Measurements from ENCODE around the gene ARHGEF2.

ARHGEF2 gene

DNA sequence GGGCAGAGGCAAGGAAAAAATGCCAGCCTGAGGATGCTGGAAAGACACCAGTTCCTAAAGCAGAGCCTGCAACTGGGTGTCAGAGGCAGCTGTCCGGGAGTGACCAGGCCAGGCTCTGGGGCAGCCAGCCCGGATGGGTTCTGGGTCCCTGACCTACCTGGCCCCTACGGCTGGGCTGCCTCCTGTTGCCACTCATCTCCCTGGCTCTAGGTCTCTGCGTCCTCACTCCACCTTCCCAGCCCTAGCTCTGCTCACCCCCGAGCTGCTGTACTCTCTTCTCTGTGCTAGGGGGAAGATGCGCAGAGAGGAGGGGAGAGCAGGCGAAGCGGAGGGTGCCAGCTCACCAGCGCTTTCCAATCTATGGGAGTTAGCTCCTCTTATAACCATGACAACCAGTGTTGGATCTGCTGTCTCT, 9.0 kb downstream of the ARHGEF2 start:
- DNase-seq = no peak

DNA sequence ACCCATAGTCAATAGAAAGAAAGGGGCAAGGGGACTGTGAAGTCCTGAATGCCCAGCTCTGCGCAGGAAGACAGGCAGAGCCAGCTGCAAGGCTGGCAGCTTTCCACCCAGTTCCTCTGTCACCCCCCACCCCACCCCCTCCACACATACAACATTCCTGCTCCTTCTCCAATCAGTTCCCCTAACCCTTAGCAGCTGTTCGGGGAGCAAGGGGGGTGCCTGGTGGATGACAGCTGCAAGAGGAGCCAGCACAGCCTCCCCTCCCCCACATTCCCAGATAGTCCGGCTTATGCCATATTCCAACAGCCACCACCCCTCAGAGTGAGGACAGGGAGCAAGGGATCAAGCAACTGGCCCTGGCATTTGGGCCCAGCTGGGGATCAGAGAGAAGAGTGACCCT, 9.7 kb downstream of the ARHGEF2 start:
- DNase-seq = peak; percentile 82

DNA sequence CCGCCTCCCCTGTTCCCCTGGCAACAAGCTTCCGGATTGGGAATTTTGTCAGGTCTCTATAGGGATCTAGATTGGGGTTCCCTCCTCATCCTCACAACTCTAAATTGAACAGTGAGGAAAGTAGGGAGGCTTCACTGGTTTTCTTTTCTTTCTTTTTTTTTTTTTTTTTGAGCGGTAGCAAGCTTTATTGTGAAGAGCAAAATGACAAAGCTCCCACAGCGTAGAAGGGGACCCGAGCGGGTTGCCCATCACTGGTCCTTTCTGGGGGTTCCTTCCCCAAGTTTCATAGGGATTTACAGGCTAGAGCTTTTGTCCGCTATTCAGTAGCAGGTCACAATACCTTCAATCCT, 10.3 kb downstream of the ARHGEF2 start:
- DNase-seq = no peak

DNA sequence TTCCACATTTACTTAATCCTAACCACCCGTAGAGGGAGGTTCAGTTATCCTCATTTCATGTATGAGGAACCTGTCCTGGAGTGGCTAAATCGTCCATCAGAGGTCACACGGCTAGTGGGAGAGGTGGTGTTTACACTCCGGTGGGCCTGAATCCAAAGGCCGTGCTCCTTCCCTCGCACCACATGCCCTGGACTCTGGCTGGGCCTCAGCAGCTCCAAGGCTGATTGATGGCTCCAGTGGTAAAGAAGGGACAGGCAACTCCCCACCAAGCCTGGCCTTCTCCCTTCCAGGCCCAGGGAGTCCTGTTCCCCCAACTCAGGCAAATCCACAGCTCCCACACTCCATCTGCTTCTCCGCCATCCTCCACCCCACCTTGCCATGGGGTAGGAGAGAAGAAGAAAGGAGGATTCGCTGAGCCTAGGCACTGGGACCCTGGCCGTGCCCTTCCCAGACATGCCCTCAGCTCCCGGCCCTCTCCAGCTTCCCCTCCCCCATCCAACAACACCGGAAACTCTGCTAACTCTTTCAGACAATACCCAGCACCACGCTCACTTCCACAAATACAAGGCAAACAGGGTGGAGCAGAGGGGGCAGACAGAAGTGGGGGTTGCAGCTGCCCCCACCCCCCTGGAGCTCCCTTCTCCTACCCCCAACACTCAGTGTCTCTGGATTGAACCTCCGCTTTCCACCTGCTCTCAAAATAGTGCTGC, 10.9 kb downstream of the ARHGEF2 start:
- no peak for DNase-seq

DNA sequence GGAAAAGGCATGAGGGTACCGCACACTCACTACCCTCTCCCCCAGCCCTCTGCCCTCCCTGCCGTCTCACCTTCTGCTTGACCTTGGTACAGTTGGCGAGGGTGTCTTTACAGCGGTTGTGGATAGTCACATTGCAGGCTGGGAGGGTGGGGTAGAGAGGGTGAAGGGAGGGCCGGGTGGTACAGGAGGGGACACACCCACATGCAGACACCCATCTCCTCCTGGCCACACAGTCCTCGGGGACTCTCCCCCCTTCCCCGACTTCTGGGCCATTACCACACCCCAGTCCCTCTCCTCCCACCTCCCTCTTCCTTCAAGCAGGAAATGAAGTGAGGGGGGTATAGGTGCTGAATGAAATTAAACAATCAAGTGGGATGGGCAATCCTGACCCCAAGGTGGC, 11.6 kb downstream of the ARHGEF2 start:
- DNase-seq = no peak

DNA sequence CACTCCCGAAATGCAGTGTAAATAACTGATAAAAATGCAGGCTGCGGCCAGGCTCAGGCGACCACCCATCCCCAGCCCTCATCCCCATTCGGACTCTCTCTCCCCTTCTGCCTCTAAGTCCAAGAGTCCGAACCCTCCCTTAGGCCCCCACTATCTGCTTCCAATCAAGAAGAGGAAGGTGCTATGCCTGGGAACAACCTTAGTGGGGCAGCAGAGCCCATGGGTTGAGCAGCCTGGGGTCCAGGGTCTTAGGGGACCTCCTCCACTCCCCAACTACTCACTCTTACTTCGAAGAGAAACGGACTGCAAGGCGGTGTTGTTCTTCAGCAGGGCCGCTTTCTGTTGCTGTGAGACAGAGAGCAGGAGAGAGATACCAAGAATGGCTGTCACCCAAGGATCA, 12.2 kb downstream of the ARHGEF2 start:
- no peak for DNase-seq

DNA sequence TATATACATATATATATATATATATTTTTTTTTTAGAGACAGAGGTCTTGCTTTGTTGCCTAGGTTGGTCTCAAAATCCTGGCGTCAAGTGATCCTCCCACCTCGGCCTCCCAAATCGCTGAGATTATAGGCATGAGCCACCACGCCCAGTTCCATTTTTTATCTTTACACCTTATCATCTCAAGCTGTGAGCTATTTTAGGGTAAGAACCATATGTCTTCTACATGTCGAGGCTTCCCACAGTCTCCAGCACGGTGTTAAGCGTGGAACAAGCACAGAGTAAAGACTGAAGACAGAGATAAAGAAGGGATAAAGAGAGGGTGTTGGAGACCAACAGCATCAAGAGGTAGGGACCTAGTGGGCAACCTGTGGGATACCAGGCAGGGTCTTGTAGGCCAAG, 14.2 kb downstream of the ARHGEF2 start:
- DNase-seq = no peak

DNA sequence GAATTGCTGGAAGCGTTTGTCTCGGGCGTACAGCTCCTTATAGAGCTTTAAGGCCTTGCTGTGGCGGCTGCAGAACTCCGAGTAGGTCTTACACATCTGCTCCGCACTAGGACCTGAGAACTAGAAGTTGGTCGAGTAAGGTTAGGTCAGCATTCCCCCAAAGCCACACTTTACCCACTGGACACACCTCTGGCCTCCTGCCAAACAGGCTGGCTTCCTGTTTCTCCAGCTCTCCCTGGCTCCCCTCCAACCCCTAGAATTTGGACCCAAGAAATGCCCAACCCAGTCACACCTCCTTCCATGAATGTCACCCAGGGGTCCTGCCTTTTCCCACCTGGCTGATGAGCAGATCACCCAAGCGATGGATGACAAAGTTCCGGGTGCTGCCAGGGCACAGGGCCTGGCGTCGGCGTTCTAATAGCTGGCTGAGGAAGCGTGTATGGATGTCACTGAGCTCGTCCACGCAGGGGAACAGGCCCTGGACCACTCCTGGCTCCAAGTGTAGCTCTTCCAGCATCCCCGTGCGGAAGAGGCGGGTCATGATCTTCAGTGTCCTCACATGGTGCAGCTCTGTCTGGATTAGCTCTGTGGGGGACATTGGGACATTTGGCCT, 15.6 kb downstream of the ARHGEF2 start:
- no peak for DNase-seq

DNA sequence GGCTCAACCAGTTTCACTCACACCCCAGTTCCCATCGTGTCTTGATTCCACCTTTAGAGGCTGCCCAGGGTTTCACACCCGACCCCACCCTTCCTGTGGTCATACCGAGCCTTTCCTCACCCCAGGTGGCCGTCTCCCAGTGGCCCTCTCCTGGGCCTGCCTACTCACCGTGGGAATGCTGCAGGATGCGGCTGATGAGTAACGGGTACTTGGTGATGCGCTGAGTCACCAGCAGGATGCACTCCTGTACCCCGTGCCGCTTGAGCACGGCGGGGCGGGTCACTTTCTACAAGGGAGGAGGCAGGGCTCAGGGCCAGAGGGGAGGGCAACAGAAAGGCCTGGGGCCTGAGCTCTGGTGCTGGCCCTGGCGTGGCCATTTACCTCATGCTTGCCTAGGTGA, 16.4 kb downstream of the ARHGEF2 start:
- no peak for DNase-seq

DNA sequence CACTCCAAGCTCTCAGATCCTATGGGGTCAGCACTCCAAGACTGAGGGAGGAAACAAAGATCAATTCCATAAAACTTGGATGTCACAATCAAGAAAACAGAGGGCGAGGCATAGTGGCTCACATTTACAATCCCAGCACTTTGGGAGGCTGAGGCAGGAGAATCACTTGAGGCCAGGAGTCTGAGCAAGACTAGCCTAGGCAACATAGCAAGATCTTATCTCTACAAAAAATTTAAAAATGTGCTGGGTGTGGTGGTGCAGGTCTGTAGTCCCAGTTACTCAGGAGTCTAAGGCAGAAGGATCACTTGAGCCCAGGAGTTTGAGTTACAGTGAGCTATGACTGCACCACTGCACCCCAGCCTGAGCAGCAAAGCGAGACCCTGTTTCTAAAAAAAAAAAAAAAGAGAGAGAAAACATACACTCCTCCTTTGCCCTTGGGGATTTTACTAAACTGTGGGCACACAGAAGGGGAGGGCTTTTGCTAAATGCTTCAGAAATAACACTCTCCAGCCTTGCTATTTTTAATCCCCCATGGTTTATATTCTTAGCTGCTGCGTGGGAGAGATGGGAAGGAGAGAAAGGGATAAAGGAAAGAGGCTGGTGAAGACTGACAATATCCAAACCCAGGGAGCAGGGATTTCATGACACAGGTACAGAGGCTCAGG, 18.1 kb downstream of the ARHGEF2 start:
- DNase-seq = no peak

DNA sequence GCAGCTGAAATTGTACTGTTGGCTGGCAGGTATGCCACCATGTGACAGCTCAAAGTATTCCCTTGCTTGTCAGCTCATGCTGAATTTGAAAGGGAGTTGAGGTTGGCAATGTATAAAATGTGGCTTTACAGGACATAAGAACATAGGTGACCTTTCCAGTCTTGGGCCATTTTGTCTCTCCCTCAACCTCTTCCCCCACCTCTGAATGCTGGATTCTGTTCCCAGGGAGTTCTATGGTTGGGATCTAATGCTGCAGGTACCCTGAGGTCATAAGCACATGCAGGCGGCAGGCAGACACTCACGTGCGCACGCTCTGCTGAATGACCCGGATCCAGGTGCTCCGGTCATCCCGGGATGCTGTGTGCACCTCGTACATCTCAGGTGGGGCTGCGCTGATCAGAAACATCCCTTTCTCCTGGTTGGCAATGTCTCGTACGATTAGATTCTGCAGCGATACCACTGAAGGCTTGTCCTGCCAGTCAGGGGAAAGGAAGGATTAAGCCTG, 20.9 kb downstream of the ARHGEF2 start:
- DNase-seq = no peak

DNA sequence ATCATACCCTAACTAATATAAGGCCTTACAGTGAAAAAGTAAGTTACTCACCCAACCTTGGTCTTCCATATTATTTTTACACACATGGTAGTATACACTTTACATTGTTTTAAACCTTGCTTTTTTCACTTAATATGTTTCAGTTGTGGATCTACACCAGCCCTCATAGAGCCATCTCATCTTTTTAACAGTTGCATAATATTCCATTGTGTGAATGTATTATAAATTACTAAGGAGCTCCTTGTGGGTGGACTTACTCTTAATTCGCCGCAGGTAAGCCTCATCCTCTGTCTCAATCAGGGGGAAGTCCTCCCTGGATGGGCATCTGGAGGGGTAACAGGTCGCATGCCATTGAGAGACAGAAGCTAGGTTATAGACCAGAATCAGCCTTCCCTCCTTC, 23.7 kb downstream of the ARHGEF2 start:
- DNase-seq = no peak

DNA sequence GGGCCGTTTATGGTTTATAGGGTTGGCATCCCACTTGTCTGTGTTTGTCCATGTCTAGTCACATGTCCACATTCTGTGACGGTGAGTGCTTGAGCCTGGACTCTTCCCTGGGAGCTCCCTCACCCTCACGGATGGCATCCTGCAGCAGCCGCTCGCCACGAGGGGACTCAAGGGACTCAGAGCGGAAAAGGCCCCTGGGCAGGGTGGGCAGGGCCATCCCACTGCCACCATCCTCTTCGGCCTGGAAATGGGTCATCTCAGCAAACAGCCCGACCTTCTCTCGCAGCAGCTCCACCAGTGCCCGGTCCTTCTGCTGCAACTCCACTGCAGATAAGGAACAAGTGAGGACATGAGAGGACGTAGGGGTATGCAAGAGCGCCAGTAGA, 25.8 kb downstream of the ARHGEF2 start:
- no peak for DNase-seq

DNA sequence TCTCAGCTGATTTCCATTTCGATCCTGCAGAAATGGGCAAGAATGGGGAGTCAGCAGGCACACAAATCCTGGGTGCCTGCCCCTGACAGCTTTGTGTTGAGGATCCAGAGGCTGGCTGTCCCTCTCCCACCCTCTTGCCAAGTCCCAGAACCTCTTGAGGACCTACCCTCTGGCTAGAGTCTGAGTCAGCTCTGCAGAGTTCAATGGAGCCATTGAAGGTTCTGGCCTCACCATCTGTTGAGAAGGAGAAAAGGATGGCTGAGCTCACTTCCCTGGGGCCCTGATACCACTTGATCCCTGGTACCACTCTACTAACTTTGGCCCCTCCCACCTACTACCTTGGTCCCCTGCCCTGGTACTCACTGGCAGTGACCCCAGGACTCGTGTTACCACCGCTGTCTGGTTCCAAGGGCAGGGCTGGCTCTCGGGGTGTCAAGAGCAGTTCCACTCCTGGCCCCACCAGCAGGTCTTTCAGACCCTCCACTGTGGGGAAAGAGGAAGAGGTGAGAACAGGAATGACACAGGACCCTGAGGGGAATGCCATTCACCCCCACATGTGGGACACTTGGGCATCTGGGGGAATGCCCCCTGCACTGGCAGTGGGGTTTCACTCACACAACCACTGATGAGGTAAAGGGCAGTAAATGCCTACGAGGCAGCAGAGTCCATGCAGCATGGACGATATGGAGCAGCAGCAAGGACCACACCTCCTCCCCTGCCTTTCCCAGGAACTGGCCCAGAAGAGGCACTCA, 26.4 kb downstream of the ARHGEF2 start:
- no peak for DNase-seq

DNA sequence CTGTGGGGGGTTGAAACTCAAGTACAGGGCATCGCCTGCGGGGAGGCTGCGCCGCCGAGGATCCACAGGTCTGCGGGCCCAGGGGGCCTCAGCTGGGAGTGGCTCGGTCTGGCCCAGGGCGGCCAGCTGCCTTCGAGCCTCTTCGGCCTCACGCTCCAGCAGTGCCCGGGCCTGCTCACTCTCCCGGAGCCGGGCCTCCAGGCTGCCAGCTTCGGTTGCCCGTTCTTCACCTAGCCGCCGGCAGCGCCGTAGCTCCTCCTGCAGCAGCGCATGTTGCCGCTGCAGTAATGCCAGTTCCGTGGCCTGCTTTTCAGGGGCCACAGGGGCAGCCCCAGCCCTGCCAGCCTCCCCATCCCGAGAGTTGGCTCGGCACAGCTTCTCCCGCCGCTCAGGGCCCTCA, 27.5 kb downstream of the ARHGEF2 start:
- no peak for DNase-seq

DNA sequence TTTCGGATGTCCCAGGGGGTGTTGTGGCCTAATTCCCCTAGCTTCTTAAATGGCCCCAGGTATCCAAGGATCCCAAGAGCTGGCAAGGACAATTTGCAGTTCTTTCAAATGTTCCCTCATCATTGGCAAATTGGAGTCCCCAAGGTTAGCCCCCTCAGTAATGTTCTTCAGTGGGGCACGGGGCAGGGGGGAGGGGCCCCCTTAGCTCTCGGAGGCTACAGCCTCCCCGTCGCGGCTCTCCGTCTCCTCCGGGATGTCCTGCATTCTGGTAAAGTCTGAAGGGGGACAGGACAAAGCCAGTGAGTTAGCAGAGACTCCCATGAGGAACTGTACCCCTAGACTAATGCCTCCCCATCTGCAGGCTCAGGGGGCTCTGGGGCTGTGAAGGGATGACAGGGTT, 30.6 kb downstream of the ARHGEF2 start:
- DNase-seq = no peak

DNA sequence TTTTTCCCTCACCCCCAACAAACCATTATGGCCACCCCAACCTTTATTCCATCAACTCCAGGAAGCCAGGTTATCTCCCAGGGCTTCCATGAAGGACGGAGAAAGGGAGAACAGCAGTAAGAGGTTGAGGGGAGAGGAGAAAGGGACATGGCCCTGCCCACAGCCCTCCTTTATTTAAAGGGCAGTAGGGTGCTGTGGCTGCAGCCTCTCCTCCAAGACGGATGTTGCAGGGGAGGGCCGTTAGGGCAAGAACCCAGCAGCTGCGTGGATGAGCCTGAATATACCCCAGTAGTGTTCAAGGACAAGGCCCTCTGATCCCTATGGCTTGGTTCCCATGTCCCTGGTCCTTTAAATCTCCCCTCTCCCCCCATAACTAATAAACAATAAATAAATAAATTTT, 31.1 kb downstream of the ARHGEF2 start:
- DNase-seq = no peak

DNA sequence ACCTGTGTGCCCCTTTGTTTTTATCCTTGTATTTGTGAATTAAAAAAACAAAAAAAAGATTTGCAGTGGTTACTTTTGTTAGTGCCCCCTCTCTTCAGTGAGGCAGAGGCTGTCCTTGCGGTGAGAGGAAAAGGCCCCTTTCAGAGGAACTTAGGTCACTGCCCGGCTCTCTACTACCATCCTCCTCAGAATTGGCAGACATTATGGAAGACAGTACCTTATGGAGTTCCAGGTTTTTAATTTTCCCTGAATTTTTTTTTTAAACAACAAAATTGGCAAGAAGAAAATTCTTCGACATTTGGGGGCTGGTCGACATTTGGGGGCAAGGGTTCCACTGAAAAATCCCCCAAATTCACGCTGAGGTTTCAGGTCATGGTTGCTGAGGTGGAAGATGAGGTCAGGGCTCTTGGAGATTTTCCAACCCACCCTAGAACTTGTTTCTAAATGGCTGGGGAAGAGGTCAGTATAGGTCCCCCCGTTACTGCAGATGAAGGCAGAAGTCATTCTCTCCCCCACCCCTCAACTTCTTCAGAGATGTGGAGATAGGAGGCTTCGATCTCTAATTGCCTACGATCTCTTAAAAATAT, 31.6 kb downstream of the ARHGEF2 start:
- DNase-seq = no peak

DNA sequence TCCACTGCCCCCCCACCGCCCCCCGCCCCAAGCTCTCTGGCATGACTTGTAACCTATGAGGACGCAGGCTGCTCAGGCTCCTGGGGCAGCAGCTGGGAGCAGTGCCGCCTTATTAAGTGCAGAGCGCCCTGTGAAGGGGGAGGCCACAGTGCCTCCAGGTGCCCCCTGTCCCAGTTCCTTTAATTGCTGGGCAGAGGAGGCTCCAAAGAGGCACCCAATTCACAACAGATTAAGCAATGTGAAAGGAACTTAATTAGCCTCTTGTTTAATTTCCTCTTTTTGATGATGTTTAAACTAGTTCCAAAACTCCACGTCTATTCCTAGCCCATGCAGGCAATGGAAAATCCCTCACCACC, 33.9 kb downstream of the ARHGEF2 start:
- no peak for DNase-seq

DNA sequence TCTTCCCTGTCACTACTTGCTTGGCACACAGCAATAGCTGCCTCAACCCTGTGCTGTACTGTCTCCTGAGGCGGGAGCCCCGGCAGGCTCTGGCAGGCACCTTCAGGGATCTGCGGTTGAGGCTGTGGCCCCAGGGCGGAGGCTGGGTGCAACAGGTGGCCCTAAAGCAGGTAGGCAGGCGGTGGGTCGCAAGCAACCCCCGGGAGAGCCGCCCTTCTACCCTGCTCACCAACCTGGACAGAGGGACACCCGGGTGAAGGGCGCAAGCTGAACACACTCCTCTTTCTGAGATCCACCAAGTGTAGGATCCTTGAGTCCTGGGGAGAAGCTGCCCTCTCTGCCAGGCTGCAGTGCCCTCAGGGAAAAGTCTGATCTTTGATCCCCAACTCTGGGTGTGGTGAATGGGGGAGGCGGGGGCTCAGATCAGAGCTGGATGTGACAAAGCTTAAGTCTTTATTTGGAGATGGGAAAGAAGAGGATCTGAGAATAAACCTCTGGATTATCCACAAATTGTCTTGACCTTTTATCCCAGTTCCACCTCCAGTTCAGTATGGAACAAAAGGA, 35.7 kb downstream of the ARHGEF2 start:
- DNase-seq = no peak

DNA sequence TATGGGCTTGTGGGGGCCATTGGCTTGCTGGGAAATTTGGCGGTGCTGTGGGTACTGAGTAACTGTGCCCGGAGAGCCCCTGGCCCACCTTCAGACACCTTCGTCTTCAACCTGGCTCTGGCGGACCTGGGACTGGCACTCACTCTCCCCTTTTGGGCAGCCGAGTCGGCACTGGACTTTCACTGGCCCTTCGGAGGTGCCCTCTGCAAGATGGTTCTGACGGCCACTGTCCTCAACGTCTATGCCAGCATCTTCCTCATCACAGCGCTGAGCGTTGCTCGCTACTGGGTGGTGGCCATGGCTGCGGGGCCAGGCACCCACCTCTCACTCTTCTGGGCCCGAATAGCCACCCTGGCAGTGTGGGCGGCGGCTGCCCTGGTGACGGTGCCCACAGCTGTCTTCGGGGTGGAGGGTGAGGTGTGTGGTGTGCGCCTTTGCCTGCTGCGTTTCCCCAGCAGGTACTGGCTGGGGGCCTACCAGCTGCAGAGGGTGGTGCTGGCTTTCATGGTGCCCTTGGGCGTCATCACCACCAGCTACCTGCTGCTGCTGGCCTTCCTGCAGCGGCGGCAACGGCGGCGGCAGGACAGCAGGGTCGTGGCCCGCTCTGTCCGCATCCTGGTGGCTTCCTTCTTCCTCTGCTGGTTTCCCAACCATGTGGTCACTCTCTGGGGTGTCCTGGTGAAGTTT, 36.4 kb downstream of the ARHGEF2 start:
- no peak for DNase-seq
